ENCODE measurements around the gene SPG7. TPM values are rescaled to one million over a fixed set of nuclear protein-coding genes. Genes with fewer than 3 reads are reported as not detected.
A peak's percentile ranks its signal among the peaks of the same experiment; 100 is the strongest.

SPG7 gene
- total and polyA plus RNA-seq, 9 of the 15 experiments (the other 6 are each of a cell fraction or from before 2014, with no cell fraction given) = 5.8 to 89.1 (median 49.4) TPM

DNA sequence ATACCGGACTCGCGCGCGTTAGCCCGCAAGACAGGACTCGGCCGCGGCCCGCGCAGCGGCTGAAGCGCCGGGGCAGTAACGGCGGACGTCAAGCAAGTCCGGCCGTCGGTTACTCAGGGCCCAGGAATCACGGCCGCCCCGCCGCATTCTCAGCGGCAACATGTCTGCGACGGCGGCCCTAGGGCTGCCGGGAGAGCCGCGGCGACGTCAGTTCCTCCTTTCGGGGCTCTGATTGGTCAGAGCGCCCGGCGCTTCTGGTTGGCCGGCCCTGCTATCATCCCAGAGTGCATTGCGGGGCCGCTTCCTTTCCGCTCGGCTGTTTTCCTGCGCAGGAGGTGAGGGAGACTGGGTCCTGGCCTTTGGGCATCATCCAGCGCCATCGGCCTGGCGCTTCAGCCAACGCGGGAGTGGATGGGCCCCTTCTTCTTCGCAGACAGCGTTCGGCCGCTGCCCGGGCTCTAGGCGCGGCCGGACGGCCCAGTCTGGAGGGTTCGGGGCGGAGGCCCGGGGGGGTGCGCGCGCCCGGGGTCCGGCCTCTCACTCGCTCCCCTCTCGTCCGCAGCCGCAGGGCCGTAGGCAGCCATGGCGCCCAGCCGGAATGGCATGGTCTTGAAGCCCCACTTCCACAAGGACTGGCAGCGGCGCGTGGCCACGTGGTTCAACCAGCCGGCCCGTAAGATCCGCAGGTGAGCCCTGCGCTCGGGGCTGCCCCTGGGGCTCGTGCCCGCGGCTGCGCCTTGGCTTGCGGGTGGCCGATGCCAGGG is 52.4 kb downstream of the SPG7 start, which contains the start of gene RPL13 (continued):
- TF ChIP-seq, protein P1, sequence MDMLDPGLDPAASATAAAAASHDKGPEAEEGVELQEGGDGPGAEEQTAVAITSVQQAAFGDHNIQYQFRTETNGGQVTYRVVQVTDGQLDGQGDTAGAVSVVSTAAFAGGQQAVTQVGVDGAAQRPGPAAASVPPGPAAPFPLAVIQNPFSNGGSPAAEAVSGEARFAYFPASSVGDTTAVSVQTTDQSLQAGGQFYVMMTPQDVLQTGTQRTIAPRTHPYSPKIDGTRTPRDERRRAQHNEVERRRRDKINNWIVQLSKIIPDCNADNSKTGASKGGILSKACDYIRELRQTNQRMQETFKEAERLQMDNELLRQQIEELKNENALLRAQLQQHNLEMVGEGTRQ (CRISPR knock-in tag; IDR thresholded peaks at IDR 0.05) = no peak; the same call in 1 of the 2 replicates
- no peak for TF ChIP-seq HLTF (IDR thresholded peaks at IDR 0.05)
- peak; percentile 60; the same call in 1 of the 2 replicates for TF ChIP-seq FOXJ2 (tag; IDR thresholded peaks at IDR 0.05)
- TF ChIP-seq CAMTA2 (CRISPR knock-in tag; conservative IDR thresholded peaks at IDR 0.05) = no peak
- TF ChIP-seq ZNF133 (CRISPR knock-in tag; IDR thresholded peaks at IDR 0.05) = no peak
- no peak for TF ChIP-seq NFATC3 (IDR thresholded peaks at IDR 0.05)
- TF ChIP-seq, protein P2, sequence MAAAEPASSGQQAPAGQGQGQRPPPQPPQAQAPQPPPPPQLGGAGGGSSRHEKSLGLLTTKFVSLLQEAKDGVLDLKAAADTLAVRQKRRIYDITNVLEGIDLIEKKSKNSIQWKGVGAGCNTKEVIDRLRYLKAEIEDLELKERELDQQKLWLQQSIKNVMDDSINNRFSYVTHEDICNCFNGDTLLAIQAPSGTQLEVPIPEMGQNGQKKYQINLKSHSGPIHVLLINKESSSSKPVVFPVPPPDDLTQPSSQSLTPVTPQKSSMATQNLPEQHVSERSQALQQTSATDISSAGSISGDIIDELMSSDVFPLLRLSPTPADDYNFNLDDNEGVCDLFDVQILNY (CRISPR knock-in tag; IDR thresholded peaks at IDR 0.05) = no peak
- TF ChIP-seq, protein P3, sequence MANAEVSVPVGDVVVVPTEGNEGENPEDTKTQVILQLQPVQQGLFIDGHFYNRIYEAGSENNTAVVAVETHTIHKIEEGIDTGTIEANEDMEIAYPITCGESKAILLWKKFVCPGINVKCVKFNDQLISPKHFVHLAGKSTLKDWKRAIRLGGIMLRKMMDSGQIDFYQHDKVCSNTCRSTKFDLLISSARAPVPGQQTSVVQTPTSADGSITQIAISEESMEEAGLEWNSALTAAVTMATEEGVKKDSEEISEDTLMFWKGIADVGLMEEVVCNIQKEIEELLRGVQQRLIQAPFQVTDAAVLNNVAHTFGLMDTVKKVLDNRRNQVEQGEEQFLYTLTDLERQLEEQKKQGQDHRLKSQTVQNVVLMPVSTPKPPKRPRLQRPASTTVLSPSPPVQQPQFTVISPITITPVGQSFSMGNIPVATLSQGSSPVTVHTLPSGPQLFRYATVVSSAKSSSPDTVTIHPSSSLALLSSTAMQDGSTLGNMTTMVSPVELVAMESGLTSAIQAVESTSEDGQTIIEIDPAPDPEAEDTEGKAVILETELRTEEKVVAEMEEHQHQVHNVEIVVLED (CRISPR knock-in tag; IDR thresholded peaks at IDR 0.05) = peak; percentile 69
- TF ChIP-seq EZH2 (IDR thresholded peaks at IDR 0.05; ENCODE audit: borderline replicate concordance, low read depth, low read length) = no peak
- no peak for TF ChIP-seq ZFP36 (IDR thresholded peaks at IDR 0.05; ENCODE audit: low read depth, low read length, partially characterized antibody)
- TF ChIP-seq NFRKB (IDR thresholded peaks at IDR 0.05; ENCODE audit: low read depth) = peak; percentile 95
